Ammon's horn (tissue), 1 donor: ENCODE measurements around the gene CPNE6.

Source experiments
- DNase-seq: peaks from one replicate; pipeline ENCODE4 v3.0.0-alpha.2; 2016; ENCODE audit warnings: low spot score

CPNE6 gene

DNA sequence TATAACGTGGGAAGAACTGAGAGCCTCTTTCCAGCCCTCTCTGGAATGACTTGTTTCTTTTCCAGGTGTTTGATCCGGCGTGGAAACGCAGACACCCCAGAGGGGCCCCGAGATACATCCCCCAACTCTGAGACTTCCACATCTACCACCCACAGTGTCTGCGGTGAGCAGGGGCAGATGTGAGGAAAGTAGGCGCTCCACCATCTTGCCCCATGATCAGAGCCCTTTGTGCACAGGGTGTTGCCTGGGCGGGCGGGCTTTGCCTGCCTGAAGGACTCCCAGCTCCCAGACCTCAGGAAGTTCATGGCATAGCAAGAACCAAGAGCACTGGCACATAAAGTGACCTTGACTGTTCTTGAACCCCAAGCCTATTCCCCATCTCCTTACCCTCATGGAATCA is 16.7 kb upstream of the CPNE6 start:
- no peak for DNase-seq

DNA sequence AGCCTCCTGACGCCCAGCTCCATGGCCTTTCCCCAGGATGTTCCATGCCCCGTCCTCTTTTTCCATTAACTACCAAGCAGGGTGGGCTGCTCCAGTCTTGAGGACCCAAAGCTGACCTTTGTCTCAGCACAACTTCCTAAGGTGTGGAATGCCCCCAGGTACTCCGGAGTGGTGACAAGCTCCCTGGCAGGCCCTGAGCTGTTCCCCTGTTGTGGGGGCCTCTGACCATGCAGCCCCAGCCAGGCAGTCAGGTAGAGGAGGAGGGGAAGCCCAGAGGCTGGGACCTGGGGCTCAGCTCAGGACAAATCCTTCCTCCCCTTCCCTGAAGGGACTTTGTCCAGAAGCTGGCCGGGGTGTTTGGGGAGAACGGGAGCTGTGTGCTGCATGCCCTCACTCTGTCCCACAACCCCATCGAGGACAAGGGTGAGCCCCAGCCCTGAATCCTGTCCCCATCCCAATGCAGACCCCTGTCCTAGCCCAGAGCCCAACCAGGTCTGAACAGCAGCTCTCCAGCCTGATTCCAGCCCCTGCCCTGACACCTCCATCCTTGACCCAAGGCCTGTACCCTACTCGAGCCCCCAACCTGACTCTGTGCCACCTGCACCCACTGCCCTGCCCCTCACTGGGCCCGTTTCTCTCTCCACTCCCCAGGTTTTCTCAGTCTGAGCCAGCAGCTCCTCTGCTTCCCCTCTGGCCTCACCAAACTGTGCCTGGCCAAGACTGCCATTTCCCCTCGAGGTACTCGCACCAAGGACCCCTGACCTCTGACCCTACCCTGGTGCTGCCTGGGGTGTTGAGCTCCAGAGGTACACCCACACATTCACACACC is 15.2 kb upstream of the CPNE6 start:
- no peak for DNase-seq

DNA sequence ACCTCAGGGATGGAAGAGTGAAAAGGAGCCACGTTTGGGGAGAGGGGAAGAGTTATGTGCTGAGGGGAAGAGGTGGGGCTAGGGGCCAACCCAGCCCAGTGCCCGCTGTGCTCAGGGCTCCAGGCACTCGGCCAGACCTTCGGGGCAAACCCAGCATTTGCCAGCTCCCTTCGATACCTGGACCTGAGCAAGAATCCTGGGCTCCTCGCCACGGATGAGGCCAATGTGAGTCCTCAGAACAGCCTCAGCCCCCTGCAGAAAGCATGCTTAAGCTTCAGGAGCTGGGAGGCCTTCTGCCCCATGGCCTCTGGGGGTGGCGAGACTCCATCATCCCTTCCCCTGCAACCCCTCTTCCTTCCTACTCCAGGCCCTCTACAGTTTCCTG is 14.6 kb upstream of the CPNE6 start:
- DNase-seq: no peak

DNA sequence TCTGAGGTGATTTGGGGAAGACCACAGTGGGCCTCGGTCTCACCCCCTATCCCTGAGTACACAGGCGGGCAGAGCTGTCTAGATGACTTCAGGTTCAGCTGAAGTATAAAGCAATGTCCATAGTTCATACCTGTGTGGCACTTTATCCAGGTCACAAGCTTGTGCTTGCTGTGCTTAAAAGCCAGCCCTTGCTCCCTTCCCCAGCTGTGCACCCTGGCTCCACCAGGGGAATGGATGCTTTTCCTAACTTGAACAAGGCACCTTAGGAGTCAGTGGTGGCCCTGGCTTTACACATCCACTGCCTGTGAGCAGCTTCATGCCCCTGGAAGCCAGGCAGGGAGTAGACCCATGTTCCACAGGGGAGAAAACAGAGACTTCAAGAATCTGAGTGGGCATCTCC is 14.1 kb upstream of the CPNE6 start:
- DNase-seq: no peak

DNA sequence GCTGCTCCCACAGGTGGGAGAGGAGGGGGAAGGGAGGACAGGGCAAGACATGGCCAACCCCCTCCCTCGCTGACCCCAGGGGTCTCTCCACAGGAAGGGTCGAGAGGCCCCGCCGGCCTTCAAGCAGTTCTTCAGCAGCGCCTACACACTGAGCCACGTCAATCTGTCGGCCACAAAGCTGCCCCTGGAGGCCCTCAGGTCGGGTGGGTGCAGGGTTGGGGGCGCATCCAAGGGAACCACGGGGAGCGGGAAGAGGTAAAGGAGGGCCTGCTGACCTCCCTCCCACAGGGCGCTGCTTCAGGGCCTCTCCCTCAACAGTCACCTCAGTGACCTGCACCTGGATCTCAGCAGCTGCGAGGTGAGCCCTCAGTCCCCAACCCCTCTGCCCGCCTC is 13.5 kb upstream of the CPNE6 start:
- DNase-seq: no peak

DNA sequence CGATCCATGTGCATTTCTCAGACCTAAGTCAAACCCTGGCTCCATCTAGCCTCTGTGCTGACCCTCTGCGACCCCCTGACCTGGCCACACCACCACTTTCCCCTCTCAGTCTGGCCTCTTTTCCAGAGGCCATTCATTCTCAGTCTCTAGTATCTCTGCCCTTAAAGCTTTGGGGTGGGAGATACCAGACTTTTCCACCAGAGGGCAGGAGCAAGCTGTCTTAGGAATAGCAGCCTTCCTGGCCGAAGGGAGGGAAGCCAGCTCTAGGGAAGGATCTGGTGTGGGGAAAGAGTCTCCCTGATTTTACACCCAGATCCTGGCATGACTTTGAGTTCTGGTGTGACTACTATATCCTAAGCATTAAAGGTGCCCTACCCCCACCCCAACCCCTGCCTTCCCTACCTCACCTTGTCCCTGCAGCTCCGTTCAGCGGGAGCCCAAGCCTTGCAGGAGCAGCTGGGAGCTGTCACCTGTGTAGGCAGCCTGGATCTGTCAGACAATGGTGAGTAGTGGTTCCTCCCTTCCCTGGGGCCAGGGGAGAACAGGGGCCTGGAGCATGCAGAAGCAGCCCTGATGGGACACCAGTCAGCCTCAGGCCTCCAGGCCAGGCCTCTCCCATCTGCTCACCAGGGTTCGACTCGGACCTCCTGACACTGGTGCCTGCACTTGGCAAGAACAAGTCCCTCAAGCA is 13.0 kb upstream of the CPNE6 start:
- peak; percentile 85 for DNase-seq

DNA sequence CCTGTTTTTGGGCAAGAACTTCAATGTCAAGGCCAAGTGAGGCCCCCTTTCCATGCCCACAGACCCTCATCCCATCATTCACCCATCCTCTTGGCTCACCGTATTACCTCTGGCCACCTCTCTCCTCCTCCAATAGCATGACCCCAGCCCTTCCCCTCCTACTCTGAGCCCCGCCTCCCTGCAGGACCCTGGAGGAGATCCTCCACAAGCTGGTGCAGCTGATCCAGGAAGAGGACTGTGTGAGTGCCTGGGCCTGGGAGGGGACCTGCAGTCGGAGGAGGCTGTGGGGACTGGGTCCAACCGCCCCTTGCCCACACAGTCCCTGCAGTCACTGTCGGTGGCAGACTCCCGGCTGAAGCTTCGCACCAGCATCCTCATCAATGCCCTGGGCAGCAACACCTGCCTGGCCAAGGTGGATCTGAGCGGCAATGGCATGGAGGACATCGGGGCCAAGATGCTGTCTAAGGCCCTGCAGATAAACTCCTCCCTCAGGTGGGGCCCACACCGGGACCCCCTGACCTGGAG is 12.3 kb upstream of the CPNE6 start:
- DNase-seq: no peak

DNA sequence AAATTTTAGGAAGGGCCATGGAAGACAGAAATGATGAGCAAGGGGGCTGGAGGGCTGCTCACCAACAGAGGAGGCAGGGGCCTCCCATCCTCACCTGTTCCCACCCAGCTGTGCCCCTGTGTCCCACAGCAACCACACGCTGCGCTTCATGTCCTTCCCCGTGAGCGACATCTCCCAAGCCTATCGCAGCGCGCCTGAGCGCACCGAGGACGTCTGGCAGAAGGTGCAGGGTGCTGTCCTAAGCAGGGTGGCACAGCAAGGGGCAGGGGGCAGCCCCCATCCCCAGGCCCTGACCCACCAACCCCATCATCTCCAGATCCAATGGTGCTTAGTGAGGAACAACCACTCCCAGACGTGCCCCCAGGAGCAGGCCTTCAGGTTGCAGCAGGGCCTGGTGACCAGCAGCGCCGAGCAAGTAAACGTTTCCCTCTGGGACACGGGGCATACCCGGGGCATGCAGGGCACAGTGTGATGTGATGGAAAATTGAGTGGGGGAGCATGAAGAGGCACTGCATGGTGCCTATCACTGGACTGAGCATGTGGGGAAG is 11.4 kb upstream of the CPNE6 start:
- no peak for DNase-seq

DNA sequence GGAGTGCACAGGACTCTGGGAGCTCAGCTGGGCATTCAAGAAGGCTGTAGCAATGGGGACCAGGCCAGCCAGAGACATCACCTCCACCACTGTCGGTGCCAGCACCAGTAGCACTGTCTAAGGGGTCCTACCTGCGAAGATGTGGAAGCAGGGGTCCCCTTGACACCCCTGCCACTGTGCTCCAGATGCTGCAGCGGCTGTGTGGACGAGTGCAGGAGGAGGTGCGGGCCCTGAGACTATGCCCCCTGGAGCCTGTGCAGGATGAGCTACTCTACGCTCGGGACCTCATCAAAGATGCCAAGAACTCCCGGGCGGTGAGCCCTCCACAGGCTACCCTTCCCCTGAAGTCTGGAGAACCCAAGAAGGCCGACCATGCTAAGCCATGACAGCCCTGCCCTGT is 10.9 kb upstream of the CPNE6 start:
- DNase-seq: no peak

DNA sequence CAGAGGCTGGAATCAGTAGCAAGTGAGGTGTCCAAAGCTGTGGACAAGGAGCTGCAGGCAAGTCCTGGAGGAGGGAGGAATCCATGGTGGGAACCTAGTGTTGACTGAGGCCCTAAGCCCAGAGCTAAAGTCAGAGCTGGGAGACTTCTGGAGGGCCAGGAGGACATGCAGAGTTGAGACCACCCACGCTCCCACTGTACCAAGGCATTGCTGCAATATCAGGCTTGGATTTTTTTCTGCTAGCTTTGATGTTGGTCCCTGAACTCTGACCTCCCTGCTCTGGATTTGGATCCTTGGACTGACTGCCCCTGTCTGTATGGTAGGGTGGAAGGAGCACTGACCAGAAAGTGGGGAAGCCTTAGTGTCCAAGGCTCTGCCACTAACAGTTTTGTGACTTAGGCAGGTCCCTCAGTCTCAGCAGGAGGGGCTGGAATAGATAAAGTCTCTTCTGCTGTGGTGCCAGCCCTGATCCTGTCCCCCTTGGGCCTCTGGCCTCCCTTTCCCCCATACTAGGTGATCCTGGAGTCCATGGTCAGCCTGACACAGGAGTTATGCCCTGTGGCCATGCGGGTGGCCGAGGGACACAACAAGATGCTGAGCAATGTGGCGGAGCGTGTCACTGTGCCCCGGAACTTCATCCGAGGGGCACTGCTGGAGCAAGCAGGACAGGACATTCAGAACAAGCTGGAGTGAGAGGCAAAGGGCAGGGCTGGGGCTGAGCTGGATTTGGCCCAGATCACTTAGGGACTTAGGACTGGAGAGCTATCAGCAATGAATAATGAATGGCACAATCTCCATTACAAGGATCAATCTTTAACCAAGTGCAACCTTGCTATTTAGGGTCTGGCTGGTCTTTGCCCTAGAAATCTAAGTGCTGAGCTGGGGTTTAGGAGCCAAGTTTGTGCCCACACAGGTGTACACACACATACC is 10.1 kb upstream of the CPNE6 start:
- no peak for DNase-seq

DNA sequence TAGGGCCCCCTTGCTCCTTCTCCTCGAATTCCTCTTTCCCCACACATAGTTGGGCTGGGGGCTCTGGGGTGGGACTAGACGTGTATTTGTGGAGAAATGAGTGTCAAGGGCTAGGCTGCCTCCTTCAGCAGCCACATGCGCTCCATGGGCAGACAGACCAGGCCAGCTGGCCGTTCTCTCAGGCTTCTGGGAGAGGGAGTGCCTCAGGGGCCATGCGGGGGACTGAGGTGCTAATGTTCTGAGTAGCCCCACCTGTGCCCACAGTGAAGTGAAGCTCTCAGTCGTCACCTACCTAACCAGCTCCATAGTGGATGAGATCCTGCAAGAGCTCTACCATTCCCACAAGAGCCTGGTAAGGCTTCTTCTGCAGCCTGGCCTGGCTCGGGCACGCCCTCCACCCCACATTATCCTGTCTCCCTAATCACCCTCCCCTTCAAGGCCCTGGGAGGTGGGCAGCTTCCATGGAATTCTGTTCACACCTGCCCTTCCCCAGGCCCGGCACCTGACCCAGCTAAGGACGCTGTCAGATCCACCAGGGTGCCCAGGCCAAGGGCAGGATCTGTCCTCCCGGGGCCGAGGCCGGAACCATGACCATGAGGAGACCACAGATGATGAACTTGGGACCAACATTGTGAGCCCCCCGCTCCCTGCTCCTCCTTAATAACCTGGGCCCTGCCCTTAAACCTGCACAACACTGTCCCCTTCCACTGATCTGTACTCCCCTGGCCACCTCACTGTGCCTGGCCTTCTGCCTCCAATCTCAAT is 9.0 kb upstream of the CPNE6 start:
- DNase-seq: no peak

DNA sequence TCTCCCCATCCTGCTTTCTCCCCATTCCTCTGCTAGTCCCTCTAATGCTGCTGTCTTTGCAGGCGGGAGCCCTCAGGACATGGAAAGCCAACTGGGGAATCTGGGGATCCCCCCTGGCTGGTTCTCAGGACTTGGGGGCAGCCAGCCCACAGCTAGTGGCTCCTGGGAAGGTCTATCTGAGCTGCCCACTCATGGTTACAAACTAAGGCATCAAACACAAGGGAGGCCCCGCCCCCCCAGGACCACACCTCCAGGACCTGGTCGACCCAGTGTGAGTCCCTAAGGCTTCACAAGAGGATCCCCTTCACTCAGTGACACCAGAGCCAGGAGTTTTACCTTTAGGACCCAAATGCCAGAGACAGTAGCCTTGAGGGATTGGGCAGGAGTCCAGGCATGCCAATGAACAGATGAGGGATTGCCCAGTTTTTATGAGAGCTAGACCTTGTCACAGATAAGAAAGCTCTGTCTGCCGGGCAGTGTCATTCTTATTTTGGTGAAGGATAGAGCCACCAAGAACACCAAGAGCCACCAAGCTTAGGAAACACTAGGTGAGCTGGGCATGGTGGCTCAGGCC is 8.0 kb upstream of the CPNE6 start:
- DNase-seq: no peak

DNA sequence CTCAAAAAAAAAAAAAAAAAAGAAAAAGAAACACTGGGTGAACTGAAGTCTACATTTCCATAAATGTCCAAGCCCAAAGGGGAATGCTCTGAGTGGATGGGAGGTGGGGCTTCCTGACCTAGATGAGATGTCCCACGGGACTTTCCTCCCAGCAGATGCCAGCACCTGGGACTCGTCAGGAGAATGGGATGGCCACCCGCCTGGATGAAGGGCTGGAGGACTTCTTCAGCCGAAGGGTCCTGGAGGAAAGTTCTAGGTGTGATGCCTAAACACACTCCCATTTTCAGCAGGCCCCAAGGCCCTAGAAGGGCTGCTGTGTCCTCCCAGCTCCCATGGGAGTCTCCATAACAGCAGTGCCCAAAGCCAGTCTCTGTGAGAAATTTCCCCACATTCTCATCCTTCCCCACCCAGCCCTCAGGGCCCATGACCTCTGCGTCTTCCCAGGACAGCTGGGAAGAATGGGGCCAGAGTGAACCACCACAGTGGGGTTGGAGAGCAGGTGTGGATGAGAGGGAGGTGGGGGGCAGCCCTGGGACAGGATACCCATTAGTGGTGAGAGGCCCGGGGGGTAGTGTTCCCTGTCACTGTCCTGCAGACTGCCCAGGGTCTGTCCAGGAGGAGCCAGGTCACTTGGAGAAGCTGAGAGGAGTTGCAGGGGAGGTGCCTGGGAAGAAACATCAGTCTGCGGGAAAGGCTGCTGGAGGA is 7.1 kb upstream of the CPNE6 start:
- no peak for DNase-seq

DNA sequence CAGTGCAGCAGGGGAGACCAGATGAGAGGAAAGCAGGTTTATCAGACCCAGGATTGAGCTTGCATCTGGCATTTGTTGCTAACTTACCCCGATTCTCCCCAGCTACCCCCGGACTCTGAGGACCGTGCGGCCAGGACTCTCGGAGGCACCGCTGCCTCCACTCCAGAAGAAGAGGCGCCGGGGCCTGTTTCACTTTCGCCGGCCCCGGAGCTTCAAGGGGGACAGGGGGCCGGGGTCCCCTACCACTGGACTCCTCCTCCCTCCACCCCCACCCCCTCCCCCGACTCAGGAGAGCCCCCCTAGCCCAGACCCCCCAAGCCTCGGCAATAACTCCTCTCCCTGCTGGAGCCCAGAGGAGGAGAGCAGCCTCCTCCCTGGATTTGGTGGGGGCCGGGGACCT is 6.5 kb upstream of the CPNE6 start:
- no peak for DNase-seq

DNA sequence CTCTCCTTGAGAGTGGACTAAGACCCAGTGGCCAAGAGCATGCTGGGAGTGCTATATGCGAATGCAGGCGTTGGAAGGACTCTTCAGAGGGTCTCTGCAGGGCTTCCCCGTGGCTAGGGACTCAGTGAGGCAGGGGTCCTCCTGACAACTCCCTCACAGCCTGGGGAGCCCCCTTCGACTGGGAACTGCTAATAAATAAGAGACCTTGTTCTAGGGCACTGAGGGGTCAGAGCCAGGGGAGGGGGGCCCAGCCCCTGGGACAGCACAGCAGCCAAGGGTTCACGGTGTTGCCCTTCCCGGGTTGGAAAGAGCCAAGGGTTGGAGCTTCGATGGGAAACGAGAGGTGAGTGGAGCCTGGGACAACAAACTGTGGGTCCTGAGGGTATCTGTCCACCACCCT is 6.0 kb upstream of the CPNE6 start:
- DNase-seq: no peak

DNA sequence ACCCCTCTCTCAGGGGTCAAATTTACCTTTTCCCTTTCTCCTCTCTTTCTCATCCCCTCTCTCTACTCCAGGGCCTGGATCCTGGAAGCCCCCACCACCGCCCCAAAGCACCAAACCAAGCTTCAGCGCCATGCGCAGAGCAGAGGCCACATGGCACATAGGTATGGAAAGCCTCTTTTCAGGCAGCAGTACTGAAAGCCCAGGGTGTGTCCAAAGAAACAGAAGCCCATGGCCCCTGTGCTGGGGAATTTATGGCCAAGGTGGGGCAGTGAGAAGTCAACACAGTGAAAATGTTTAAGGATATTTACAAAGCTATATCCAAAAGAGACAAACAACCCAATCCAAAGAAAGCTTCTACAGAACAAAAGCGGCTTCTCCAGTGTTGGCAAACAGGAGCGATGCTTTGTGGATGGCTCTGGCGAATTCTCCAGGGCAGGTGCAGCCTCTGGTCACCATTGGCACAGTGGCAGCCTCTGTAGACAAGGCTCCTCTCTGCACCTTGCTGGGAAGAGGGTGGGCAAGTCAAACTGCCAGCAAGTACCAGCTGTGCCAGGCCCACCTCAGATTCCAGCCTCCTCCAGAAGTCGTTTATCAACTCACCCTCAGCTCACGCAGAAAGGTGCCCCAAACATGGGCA is 4.7 kb upstream of the CPNE6 start:
- no peak for DNase-seq

DNA sequence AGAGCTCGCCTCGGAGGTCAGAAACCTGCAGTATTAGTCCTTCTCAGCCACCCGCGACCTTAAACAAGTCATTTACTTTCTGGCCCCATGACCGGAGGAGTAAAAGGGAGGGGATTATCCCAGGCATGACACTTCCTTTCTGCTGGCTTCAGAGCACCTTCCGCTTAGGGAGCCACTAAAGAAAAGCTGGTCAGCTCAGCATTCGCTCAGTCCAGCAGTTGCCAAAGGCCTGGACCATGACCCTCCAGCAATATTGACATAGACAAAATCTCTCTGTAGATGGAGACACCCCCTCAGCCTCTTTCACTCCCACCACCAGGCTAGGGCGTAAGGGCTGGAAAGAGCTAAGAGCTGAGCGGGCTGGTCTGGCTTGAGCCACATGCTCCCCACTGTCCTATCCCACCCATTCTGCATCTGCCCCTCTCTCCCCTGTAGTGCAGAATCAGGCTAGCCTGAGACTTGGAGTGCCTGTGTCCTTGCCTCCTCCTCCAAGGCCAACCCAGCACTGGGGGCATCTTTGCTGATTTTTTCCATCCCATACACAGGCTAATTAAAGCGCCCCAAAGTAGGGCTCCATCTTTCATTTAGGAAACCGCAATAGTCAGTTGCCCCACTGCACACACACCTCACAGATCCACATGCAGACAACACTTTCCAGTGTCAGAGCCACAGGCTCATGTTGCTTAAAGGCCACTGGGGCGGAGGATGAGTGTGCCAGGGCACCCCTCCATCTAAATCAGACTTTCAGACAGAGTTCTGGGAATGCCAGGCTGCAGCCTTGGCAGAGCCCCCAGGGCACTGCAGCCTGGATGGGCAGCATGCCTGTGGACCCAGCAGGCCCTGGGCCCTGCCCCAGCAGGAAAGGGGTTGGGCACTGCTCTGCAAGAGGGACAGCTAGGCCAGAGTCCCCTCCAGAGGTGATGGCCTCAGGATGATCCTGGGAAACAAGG is 4.0 kb upstream of the CPNE6 start:
- peak; percentile 61 for DNase-seq

DNA sequence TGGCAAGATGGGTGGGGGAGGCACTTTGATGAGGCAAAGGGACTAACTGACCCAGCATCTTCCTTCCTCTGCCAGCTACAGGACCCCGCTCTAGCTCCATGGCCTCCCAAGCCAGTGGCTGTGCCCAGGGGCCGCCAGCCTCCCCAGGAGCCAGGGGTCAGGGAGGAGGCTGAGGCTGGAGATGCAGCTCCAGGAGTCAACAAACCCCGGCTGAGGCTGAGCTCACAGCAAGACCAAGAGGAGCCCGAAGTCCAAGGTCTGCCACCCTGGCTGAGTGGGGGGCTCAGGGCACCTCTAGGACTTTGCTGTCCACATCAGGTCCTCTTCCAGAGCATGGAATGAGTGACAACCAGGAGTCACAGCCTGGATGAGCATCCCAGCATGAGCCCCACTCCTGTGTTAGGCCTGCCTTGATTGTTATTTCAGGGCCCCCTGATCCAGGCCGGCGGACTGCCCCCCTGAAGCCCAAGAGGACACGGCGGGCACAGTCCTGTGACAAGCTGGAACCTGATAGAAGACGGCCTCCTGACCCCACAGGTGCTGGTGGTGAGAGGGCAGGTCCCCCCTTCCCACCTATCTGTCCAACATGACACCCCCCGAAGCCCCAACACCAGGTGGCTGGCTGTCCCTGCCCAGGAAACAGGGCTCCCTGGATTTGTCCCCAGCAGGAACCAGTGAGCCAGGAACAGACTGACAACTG is 2.5 kb upstream of the CPNE6 start:
- DNase-seq: no peak
